Measurements from ENCODE around the gene CTRL.
A peak's percentile ranks its signal among the peaks of the same experiment; 100 is the strongest.
"Not testable (repeated sequence)": the region's sequence is repeated elsewhere in the genome, so short reads cannot be mapped to it uniquely, and the experiment has no call there.

CTRL gene

GRCh38 chr16:67922740-67923139, 8.9 kb downstream of the CTRL start:
- no peak for DNase-seq (ENCODE audit: low spot score in 2 of 2)
- Mint-ChIP-seq H3K4me1 (peaks cover 5% of the 10 kb centered on the region), H3K36me3 (ENCODE audit: insufficient read depth) (peaks cover 5% of the 10 kb centered on the region), H3K4me3 (no peak overlapping the region), H3K9me3 (no peaks in the 10 kb centered on the region), H3K27me3 (no peaks in the 10 kb centered on the region), H3K27ac (ENCODE audit: low read depth) (no peak overlapping the region)
- ATAC-seq (replicated peaks; ENCODE audit: extremely low read depth, poor library complexity, severe bottlenecking), result no peak

GRCh38 chr16:67922221-67922620, 9.4 kb downstream of the CTRL start:
- Mint-ChIP-seq H3K36me3 (ENCODE audit: insufficient read depth) (peaks cover 7% of the 10 kb centered on the region), H3K9me3 (no peaks in the 10 kb centered on the region), H3K27ac (ENCODE audit: low read depth) (no peak overlapping the region), H3K4me1 (peaks cover 10% of the 10 kb centered on the region), H3K27me3 (no peaks in the 10 kb centered on the region), H3K4me3 (no peak overlapping the region)
- ATAC-seq (replicated peaks; ENCODE audit: extremely low read depth, poor library complexity, severe bottlenecking) (no peak), DNase-seq (ENCODE audit: low spot score in 2 of 2) (no peak)

- Mint-ChIP-seq H3K4me1 (peaks cover 30% of the 10 kb centered on the region), H3K9me3 (no peaks in the 10 kb centered on the region), H3K27me3 (no peaks in the 10 kb centered on the region), H3K36me3 (ENCODE audit: insufficient read depth) (peaks cover 7% of the 10 kb centered on the region), H3K4me3 (no peak overlapping the region), H3K27ac (ENCODE audit: low read depth) (no peak overlapping the region)
- no peak for DNase-seq (ENCODE audit: low spot score in 2 of 2)
- ATAC-seq (replicated peaks; ENCODE audit: extremely low read depth, poor library complexity, severe bottlenecking), result no peak
Observed at GRCh38 chr16:67919622-67920221, 11.9 kb downstream of the CTRL start.

- DNase-seq (ENCODE audit: low spot score in 2 of 2) (no peak), ATAC-seq (replicated peaks; ENCODE audit: extremely low read depth, poor library complexity, severe bottlenecking) (no peak)
- Mint-ChIP-seq H3K27ac (ENCODE audit: low read depth) (peak overlapping the region; percentile 60), H3K4me3 (no peak overlapping the region), H3K4me1 (peaks cover 32% of the 10 kb centered on the region), H3K9me3 (no peaks in the 10 kb centered on the region), H3K36me3 (ENCODE audit: insufficient read depth) (peaks cover 4% of the 10 kb centered on the region), H3K27me3 (no peaks in the 10 kb centered on the region)
Observed at GRCh38 chr16:67917852-67918236, 13.8 kb downstream of the CTRL start.

- H3K27ac Mint-ChIP-seq (ENCODE audit: low read depth), result peak overlapping the region; percentile 60
- H3K9me3 Mint-ChIP-seq, result no peaks in the 10 kb centered on the region
- no peak for DNase-seq (ENCODE audit: low spot score in 2 of 2)
- no peak for ATAC-seq (replicated peaks; ENCODE audit: extremely low read depth, poor library complexity, severe bottlenecking)
- H3K4me3 Mint-ChIP-seq, result no peak overlapping the region
- H3K36me3 Mint-ChIP-seq (ENCODE audit: insufficient read depth), result peaks cover 4% of the 10 kb centered on the region
- H3K27me3 Mint-ChIP-seq, result no peaks in the 10 kb centered on the region
- H3K4me1 Mint-ChIP-seq, result peaks cover 32% of the 10 kb centered on the region
Observed at GRCh38 chr16:67917140-67917851, 14.4 kb downstream of the CTRL start.

- H3K9me3 Mint-ChIP-seq, result no peaks in the 10 kb centered on the region
- H3K4me3 Mint-ChIP-seq, result no peak overlapping the region
- peaks cover 32% of the 10 kb centered on the region for H3K4me1 Mint-ChIP-seq
- no peak for ATAC-seq (replicated peaks; ENCODE audit: extremely low read depth, poor library complexity, severe bottlenecking)
- peak overlapping the region; percentile 71 for H3K27ac Mint-ChIP-seq (ENCODE audit: low read depth)
- peaks cover 4% of the 10 kb centered on the region for H3K36me3 Mint-ChIP-seq (ENCODE audit: insufficient read depth)
- DNase-seq (ENCODE audit: low spot score in 2 of 2), result no peak
- no peaks in the 10 kb centered on the region for H3K27me3 Mint-ChIP-seq
Observed at GRCh38 chr16:67915831-67916723, 15.6 kb downstream of the CTRL start.

- not testable (repeated sequence) for H3K36me3 Mint-ChIP-seq (ENCODE audit: insufficient read depth); DNase-seq (ENCODE audit: low spot score in 2 of 2); H3K27me3 Mint-ChIP-seq; H3K27ac Mint-ChIP-seq (ENCODE audit: low read depth); H3K4me3 Mint-ChIP-seq; ATAC-seq (replicated peaks; ENCODE audit: extremely low read depth, poor library complexity, severe bottlenecking); H3K9me3 Mint-ChIP-seq
- H3K4me1 Mint-ChIP-seq, result peaks cover 32% of the 10 kb centered on the region
Observed at GRCh38 chr16:67915496-67915769, 16.2 kb downstream of the CTRL start.

- H3K27me3 Mint-ChIP-seq, result no peaks in the 10 kb centered on the region
Observed at GRCh38 chr16:67914758-67915495, 16.7 kb downstream of the CTRL start.

GRCh38 chr16:67910158-67910557, 21.5 kb downstream of the CTRL start:
- ATAC-seq (replicated peaks; ENCODE audit: extremely low read depth, poor library complexity, severe bottlenecking) (no peak), DNase-seq (ENCODE audit: low spot score in 2 of 2) (no peak)
- H3K27me3 Mint-ChIP-seq, result no peaks in the 10 kb centered on the region
- H3K9me3 Mint-ChIP-seq, result no peaks in the 10 kb centered on the region
- no peak overlapping the region for H3K4me3 Mint-ChIP-seq
- H3K27ac Mint-ChIP-seq (ENCODE audit: low read depth), result peak overlapping the region; percentile 16
- H3K36me3 Mint-ChIP-seq (ENCODE audit: insufficient read depth), result peaks cover 7% of the 10 kb centered on the region
- H3K4me1 Mint-ChIP-seq, result peaks cover 20% of the 10 kb centered on the region

More at GRCh38 chr16:67914758-67915495, 16.7 kb downstream of the CTRL start:
- H3K27ac Mint-ChIP-seq (ENCODE audit: low read depth), result no peak overlapping the region
- peaks cover 32% of the 10 kb centered on the region for H3K4me1 Mint-ChIP-seq
- DNase-seq (ENCODE audit: low spot score in 2 of 2) (no peak), ATAC-seq (replicated peaks; ENCODE audit: extremely low read depth, poor library complexity, severe bottlenecking) (no peak)
- no peak overlapping the region for H3K4me3 Mint-ChIP-seq
- peaks cover 4% of the 10 kb centered on the region for H3K36me3 Mint-ChIP-seq (ENCODE audit: insufficient read depth)
- H3K9me3 Mint-ChIP-seq, result no peaks in the 10 kb centered on the region

GRCh38 chr16:67909056-67909742, 22.5 kb downstream of the CTRL start:
- no peaks in the 10 kb centered on the region for H3K27me3 Mint-ChIP-seq
- DNase-seq (ENCODE audit: low spot score in 2 of 2) (no peak), ATAC-seq (replicated peaks; ENCODE audit: extremely low read depth, poor library complexity, severe bottlenecking) (no peak)
- H3K27ac Mint-ChIP-seq (ENCODE audit: low read depth), result peak overlapping the region; percentile 16
- peaks cover 18% of the 10 kb centered on the region for H3K4me1 Mint-ChIP-seq
- H3K9me3 Mint-ChIP-seq, result no peaks in the 10 kb centered on the region
- no peak overlapping the region for H3K4me3 Mint-ChIP-seq
- peaks cover 7% of the 10 kb centered on the region for H3K36me3 Mint-ChIP-seq (ENCODE audit: insufficient read depth)

- no peak for ATAC-seq (replicated peaks; ENCODE audit: extremely low read depth, poor library complexity, severe bottlenecking)
- no peak for DNase-seq (ENCODE audit: low spot score in 2 of 2)
- H3K4me1 Mint-ChIP-seq, result peaks cover 23% of the 10 kb centered on the region
- H3K4me3 Mint-ChIP-seq, result no peak overlapping the region
- no peaks in the 10 kb centered on the region for H3K27me3 Mint-ChIP-seq
- peaks cover 11% of the 10 kb centered on the region for H3K36me3 Mint-ChIP-seq (ENCODE audit: insufficient read depth)
- H3K27ac Mint-ChIP-seq (ENCODE audit: low read depth), result peak overlapping the region; percentile 20
- no peaks in the 10 kb centered on the region for H3K9me3 Mint-ChIP-seq
Observed at GRCh38 chr16:67907397-67908180, 24.1 kb downstream of the CTRL start.

Measured in central memory CD8-positive, alpha-beta T cell (primary cell).